HG03575 (cell line): ENCODE data around the gene LMAN2.

Experiments
- ATAC-seq: cut with Tn5 transposase; IDR thresholded peaks from one replicate; pipeline ENCODE4 v1.9.1; 2021; ENCODE audit not compliant: unreplicated experiment, insufficient number of reproducible peaks, low FRiP score; ENCODE audit errors: extremely low read depth

Gene LMAN2

GRCh38 chr5:177333420-177334154 lies 17.9 kb downstream of the LMAN2 start:
- ATAC-seq: no peak

GRCh38 chr5:177332896-177333260 lies 18.6 kb downstream of the LMAN2 start:
- no peak for ATAC-seq

GRCh38 chr5:177332031-177332895 lies 19.2 kb downstream of the LMAN2 start:
- no peak for ATAC-seq

- ATAC-seq: no peak
Observed at GRCh38 chr5:177330991-177331842, 20.3 kb downstream of the LMAN2 start.

- no peak for ATAC-seq
Observed at GRCh38 chr5:177329883-177330282, 21.6 kb downstream of the LMAN2 start.

GRCh38 chr5:177328545-177329231 lies 22.8 kb downstream of the LMAN2 start:
- no peak for ATAC-seq

- no peak for ATAC-seq
Observed at GRCh38 chr5:177327539-177328522, 23.6 kb downstream of the LMAN2 start.

- ATAC-seq: no peak
Observed at GRCh38 chr5:177325868-177326381, 25.5 kb downstream of the LMAN2 start.

- no peak for ATAC-seq
Observed at GRCh38 chr5:177320879-177321278, 30.6 kb downstream of the LMAN2 start.

GRCh38 chr5:177319913-177320588 lies 31.4 kb downstream of the LMAN2 start:
- no peak for ATAC-seq

GRCh38 chr5:177317959-177318377 lies 33.5 kb downstream of the LMAN2 start:
- ATAC-seq: no peak

GRCh38 chr5:177316005-177316404 lies 35.5 kb downstream of the LMAN2 start:
- no peak for ATAC-seq

GRCh38 chr5:177315411-177315810 lies 36.1 kb downstream of the LMAN2 start:
- no peak for ATAC-seq

GRCh38 chr5:177314376-177315342 lies 36.8 kb downstream of the LMAN2 start:
- no peak for ATAC-seq

- ATAC-seq: no peak
Observed at GRCh38 chr5:177313561-177314259, 37.8 kb downstream of the LMAN2 start.
